ENCODE results near the gene FAM50B.

DNA sequence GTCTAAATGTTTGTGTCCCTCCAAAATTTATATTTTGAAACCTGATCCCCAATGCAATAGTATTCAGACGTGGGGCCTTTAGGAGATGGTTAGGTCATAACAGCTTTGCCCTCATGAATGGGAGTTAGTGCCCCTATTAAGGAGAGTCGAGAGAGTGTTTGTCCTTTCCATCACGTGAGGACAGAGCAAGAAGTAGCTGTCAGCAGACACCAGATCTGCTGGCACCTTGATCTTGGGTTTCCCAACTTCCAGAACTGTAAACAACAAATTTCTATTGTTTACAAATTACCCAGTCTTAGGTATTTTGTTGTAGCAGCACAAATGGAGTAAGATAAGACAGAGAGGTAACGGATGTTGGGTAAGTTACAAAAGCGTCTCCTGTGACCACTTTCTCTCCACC is 46.6 kb downstream of the FAM50B start:
- TF ChIP-seq, protein P1, sequence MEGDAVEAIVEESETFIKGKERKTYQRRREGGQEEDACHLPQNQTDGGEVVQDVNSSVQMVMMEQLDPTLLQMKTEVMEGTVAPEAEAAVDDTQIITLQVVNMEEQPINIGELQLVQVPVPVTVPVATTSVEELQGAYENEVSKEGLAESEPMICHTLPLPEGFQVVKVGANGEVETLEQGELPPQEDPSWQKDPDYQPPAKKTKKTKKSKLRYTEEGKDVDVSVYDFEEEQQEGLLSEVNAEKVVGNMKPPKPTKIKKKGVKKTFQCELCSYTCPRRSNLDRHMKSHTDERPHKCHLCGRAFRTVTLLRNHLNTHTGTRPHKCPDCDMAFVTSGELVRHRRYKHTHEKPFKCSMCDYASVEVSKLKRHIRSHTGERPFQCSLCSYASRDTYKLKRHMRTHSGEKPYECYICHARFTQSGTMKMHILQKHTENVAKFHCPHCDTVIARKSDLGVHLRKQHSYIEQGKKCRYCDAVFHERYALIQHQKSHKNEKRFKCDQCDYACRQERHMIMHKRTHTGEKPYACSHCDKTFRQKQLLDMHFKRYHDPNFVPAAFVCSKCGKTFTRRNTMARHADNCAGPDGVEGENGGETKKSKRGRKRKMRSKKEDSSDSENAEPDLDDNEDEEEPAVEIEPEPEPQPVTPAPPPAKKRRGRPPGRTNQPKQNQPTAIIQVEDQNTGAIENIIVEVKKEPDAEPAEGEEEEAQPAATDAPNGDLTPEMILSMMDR (IDR thresholded peaks at IDR 0.05): no peak
- TF ChIP-seq EZH2 (IDR thresholded peaks at IDR 0.05; ENCODE audit: borderline replicate concordance, insufficient read depth, low read depth, low read length, poor library complexity, severe bottlenecking): no peak

Measured in B cell (primary cell).